ENCODE data around the gene OSBP. TPM values are rescaled to one million over a fixed set of nuclear protein-coding genes. Genes with fewer than 3 reads are reported as not detected.

Gene OSBP
- total and polyA plus RNA-seq, 4 donors, result 16.5 to 92.5 (median 36.5) TPM

- TF ChIP-seq SP1 (IDR thresholded peaks at IDR 0.05) (no peak), EGR1 (IDR thresholded peaks at IDR 0.05; ENCODE audit: low read depth in 2 of 2) (no peak), RXRA (IDR thresholded peaks at IDR 0.05) (peak in 1 of 2 donors; percentile 11), NR2F2 (IDR thresholded peaks at IDR 0.05) (peak; percentile 11), FOXA2 (IDR thresholded peaks at IDR 0.05) (no peak), ATF3 (IDR thresholded peaks at IDR 0.05) (peak; percentile 99), HNF4A (conservative IDR thresholded peaks at IDR 0.05) (peak; percentile 23 to 36)
- TF ChIP-seq, protein P1, sequence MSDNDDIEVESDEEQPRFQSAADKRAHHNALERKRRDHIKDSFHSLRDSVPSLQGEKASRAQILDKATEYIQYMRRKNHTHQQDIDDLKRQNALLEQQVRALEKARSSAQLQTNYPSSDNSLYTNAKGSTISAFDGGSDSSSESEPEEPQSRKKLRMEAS (IDR thresholded peaks at IDR 0.05), result peak; percentile 56
- H3K27ac ChIP-seq (ENCODE audit: low read depth in 1 of 2, low read length in 2 of 2), result no peak overlapping the region
These were observed 59.3 kb downstream of the OSBP start for GRCh38 chr11:59556115-59556916.

GRCh38 chr11:59555601-59556114, 59.9 kb downstream of the OSBP start:
- Histone ChIP-seq H3K27me3 (ENCODE audit: control insufficient read depth in 4 of 4, insufficient read depth in 4 of 4, low read length in 3 of 4) (no peaks in the 10 kb centered on the region), H3K36me3 (ENCODE audit: control insufficient read depth in 4 of 4, insufficient read depth in 3 of 4, low read depth in 1 of 4, low read length in 3 of 4) (no peaks in the 10 kb centered on the region), H3K27ac (ENCODE audit: low read depth in 1 of 2, low read length in 2 of 2) (no peak overlapping the region), H3K9me3 (ENCODE audit: control insufficient read depth in 4 of 4, low read length in 3 of 4) (peaks cover 0 to 6% (median 0%) of the 10 kb centered on the region in 4 donors), H3K4me1 (ENCODE audit: control insufficient read depth in 4 of 4, insufficient read depth in 4 of 4, low read length in 3 of 4) (peaks cover 0 to 33% (median 11%) of the 10 kb centered on the region in 4 donors), H3K9ac (ENCODE audit: low read depth in 1 of 2, low read length in 2 of 2) (no peak overlapping the region), H3K4me3 (ENCODE audit: low read depth in 1 of 3, low read length in 3 of 3) (peak overlapping the region; percentile 3 to 21 (median 21))
- WGBS, result 21% methylated on average over 17 of the region's 17 CpGs
- TF ChIP-seq EGR1 (IDR thresholded peaks at IDR 0.05; ENCODE audit: low read depth in 2 of 2) (no peak), GABPA (IDR thresholded peaks at IDR 0.05 in 1 of 2, conservative IDR thresholded peaks at IDR 0.05 in 1 of 2) (no peak), NR2F2 (IDR thresholded peaks at IDR 0.05) (no peak), RAD21 (IDR thresholded peaks at IDR 0.05) (no peak), ATF3 (IDR thresholded peaks at IDR 0.05) (no peak), ZBTB33 (IDR thresholded peaks at IDR 0.05) (no peak)
- TF ChIP-seq, protein P1 (IDR thresholded peaks at IDR 0.05), result no peak
- DNase-seq (ENCODE audit: low spot score), result no peak

More at GRCh38 chr11:59556115-59556916, 59.3 kb downstream of the OSBP start:
- Histone ChIP-seq H3K4me1 (ENCODE audit: control insufficient read depth in 4 of 4, insufficient read depth in 4 of 4, low read length in 3 of 4) (peaks cover 0 to 27% (median 8%) of the 10 kb centered on the region in 4 donors), H3K27me3 (ENCODE audit: control insufficient read depth in 4 of 4, insufficient read depth in 4 of 4, low read length in 3 of 4) (no peaks in the 10 kb centered on the region), H3K36me3 (ENCODE audit: control insufficient read depth in 4 of 4, insufficient read depth in 3 of 4, low read depth in 1 of 4, low read length in 3 of 4) (no peaks in the 10 kb centered on the region), H3K9ac (ENCODE audit: low read depth in 1 of 2, low read length in 2 of 2) (no peak overlapping the region), H3K4me3 (ENCODE audit: low read depth in 1 of 3, low read length in 3 of 3) (peak overlapping the region; percentile 3 to 21 (median 21)), H3K9me3 (ENCODE audit: control insufficient read depth in 4 of 4, low read length in 3 of 4) (peaks cover 0 to 9% (median 0%) of the 10 kb centered on the region in 4 donors)
- 13% methylated on average over 30 of the region's 30 CpGs for WGBS
- DNase-seq (ENCODE audit: low spot score), result peak; percentile 73

DNA sequence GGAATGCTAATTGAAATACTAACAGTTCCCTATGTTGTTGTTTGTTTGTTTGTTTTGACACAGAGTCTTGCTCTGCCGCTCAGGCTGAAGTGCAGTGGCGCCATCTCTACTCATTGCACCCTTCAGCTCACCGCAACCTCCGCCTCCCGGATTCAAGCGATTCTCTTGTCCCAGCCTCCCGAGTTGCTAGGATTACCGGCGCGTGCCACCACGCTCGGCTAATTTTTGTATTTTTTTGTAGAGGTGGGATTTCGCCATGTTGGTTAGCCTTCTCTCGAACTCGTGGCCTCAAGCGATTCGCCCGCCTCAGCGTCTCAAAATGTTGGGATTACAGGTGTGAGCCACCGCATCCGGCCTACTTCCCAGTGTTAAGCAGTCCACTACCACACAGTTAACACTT, 62.3 kb downstream of the OSBP start:
- H3K9me3 ChIP-seq (ENCODE audit: control insufficient read depth in 4 of 4, low read length in 3 of 4), result no peaks in the 10 kb centered on the region
- no peak overlapping the region for H3K27ac ChIP-seq (ENCODE audit: low read depth in 1 of 2, low read length in 2 of 2)
- H3K4me1 ChIP-seq (ENCODE audit: control insufficient read depth in 4 of 4, insufficient read depth in 4 of 4, low read length in 3 of 4), result peaks cover 2 to 24% (median 12%) of the 10 kb centered on the region in 4 donors
- WGBS, result 97% methylated on average over 21 of the region's 21 CpGs
- H3K27me3 ChIP-seq (ENCODE audit: control insufficient read depth in 4 of 4, insufficient read depth in 4 of 4, low read length in 3 of 4), result no peaks in the 10 kb centered on the region
- H3K9ac ChIP-seq (ENCODE audit: low read depth in 1 of 2, low read length in 2 of 2), result no peak overlapping the region
- no peak for DNase-seq (ENCODE audit: low spot score)
- no peak overlapping the region for H3K4me3 ChIP-seq (ENCODE audit: low read depth in 1 of 3, low read length in 3 of 3)
- H3K36me3 ChIP-seq (ENCODE audit: control insufficient read depth in 4 of 4, insufficient read depth in 3 of 4, low read depth in 1 of 4, low read length in 3 of 4), result no peaks in the 10 kb centered on the region
- no peak for TF ChIP-seq GABPA (IDR thresholded peaks at IDR 0.05 in 1 of 2, conservative IDR thresholded peaks at IDR 0.05 in 1 of 2)
- no peak for TF ChIP-seq ATF3 (IDR thresholded peaks at IDR 0.05)
- TF ChIP-seq JUND (IDR thresholded peaks at IDR 0.05), result no peak
- no peak for TF ChIP-seq HNF4A (conservative IDR thresholded peaks at IDR 0.05)
- TF ChIP-seq RAD21 (IDR thresholded peaks at IDR 0.05), result no peak
- TF ChIP-seq YY1 (IDR thresholded peaks at IDR 0.05), result no peak
- TF ChIP-seq REST (IDR thresholded peaks at IDR 0.05), result no peak
- TF ChIP-seq HNF4G (IDR thresholded peaks at IDR 0.05), result no peak
- no peak for TF ChIP-seq TAF1 (conservative IDR thresholded peaks at IDR 0.05)
- no peak for TF ChIP-seq ZBTB33 (IDR thresholded peaks at IDR 0.05)
